MCF 10A (cell line): Measurements from ENCODE around the gene PRSS27. TPM values are rescaled to one million over a fixed set of nuclear protein-coding genes. Genes with fewer than 3 reads are reported as not detected.
A peak's percentile ranks its signal among the peaks of the same experiment; 100 is the strongest.

Experiments used
- BruUV-seq: library from RNA; stranded (reverse); fragments of 400-500 nt; replicated peaks from 2 replicates; lab custom pipeline; 2021; lab: Mats Ljungman, UMichigan
- CTCF ChIA-PET: fragments of 300-600 bp; sonication (Branson Sonifier 250); formaldehyde crosslinking; extraction: SDS; loops from one replicate; lab custom pipeline; 2021; ENCODE audit warnings: antibody characterized with exemption, inconsistent platforms; lab: Yijun Ruan, JAX
- POLR2A ChIA-PET: fragments of 300-600, 350-650 bp; sonication (Branson Sonifier 250); formaldehyde crosslinking; extraction: SDS; loops from one replicate; lab custom pipeline; 2020; ENCODE audit warnings: antibody characterized with exemption, inconsistent platforms; lab: Yijun Ruan, JAX
- DNase-seq: peaks from one replicate; pipeline ENCODE4 v3.0.0-alpha.2; 2018; ENCODE audit not compliant: unreplicated experiment
- H3K27ac Mint-ChIP-seq: one replicate; pipeline ENCODE4 v1.8.0; 2022; ENCODE audit warnings: mild to moderate bottlenecking, low read depth, mixed read lengths; ENCODE audit not compliant: unreplicated experiment
- H3K27me3 Mint-ChIP-seq: one replicate; pipeline ENCODE4 v1.8.0; 2022; ENCODE audit warnings: mixed read lengths; ENCODE audit not compliant: insufficient read depth, unreplicated experiment
- H3K36me3 Mint-ChIP-seq: one replicate; pipeline ENCODE4 v1.8.0; 2022; ENCODE audit warnings: mild to moderate bottlenecking, moderate library complexity, mixed read lengths; ENCODE audit not compliant: insufficient read depth, unreplicated experiment
- H3K4me1 Mint-ChIP-seq: one replicate; pipeline ENCODE4 v1.8.0; 2022; ENCODE audit warnings: mixed read lengths; ENCODE audit not compliant: insufficient read depth, unreplicated experiment
- H3K4me3 Mint-ChIP-seq: one replicate; pipeline ENCODE4 v1.8.0; 2022; ENCODE audit warnings: mild to moderate bottlenecking, moderate library complexity, mixed read lengths; ENCODE audit not compliant: unreplicated experiment
- H3K9me3 Mint-ChIP-seq: one replicate; pipeline ENCODE4 v1.8.0; 2022; ENCODE audit warnings: mixed read lengths; ENCODE audit not compliant: unreplicated experiment
- intact Hi-C: fragments of 100-400 bp; cut with micrococcal nuclease; formaldehyde crosslinking; loops from 2 replicates; pipeline ENCODE4 v1.14.1; 2022
- total RNA-seq: library from RNA; stranded (reverse); gene quantifications from 2 replicates; pipeline ENCODE4 v1.2.3, GENCODE V29; 2022
- TF ChIP-seq, protein P1 (sequence below): fragments of 200-600 bp; IDR thresholded peaks from one replicate; pipeline ENCODE4 v1.8.0; 2022; ENCODE audit warnings: antibody characterized with exemption, mild to moderate bottlenecking; ENCODE audit not compliant: unreplicated experiment

Gene PRSS27
- total RNA-seq, 1 experiment from 2014 or later, result 5.8 TPM

DNA sequence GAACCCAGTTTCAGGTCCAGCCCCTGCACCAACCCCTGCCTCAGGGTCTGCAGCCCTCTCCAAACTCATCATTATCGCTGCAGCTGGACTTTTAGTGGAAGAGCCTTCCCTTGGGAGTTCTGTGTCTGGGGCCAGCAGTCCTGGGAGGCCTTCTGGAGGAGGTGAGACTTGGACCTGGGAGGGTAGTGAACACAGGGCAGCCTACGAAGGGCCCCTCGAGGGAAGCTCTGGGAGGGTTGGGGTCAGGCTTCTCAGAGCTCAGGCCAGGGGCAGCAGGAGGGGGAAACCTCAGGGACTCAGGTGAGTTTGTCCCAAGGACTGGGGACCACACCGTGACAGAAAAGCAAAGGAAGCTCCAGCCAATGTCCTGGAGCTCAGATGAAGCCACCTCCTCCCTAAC is 21.1 kb upstream of the PRSS27 start:
- H3K27me3 Mint-ChIP-seq, result no peaks in the 10 kb centered on the region
- intact Hi-C loops, result no loop called here
- CTCF ChIA-PET, result interaction anchor here (1.0 kb wide), 1 partner anchor 127 kb away, joined by 4 read pairs; no protein-coding TSS in a partner anchor

DNA sequence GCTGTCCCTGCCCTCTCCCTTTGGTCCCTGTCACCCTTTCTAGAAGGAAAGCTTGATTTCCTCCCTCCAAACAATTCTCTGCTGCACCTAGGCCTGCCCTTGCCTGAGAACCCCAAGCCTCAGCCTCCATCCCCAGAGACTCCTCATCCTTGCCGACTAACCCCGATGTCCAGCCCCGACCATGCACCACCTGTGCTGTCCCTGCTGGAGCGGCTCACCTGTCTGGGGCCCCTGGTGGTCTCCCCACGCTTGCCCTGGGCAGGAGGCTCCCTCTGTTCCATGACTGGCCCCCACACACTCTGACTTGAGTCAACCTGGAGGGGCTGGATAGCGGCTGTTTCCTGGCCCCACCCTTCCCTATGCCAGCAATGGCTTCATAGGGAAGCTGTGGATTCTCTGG is 20.5 kb upstream of the PRSS27 start:
- peaks cover 6% of the 10 kb centered on the region for H3K4me1 Mint-ChIP-seq
- H3K4me3 Mint-ChIP-seq, result peak overlapping the region; percentile 7
- no peaks in the 10 kb centered on the region for H3K9me3 Mint-ChIP-seq
- H3K27me3 Mint-ChIP-seq, result no peaks in the 10 kb centered on the region
- H3K36me3 Mint-ChIP-seq, result peaks cover 4% of the 10 kb centered on the region
- intact Hi-C loops, result no loop called here
- BruUV-seq, result no TSS peak
- CTCF ChIA-PET, result interaction anchor here (0.7 to 1.3 kb wide), 3 partner anchors 10 to 128 kb away, joined by 3 to 4 read pairs (median 4); no protein-coding TSS in a partner anchor
- no peak overlapping the region for H3K27ac Mint-ChIP-seq
- TF ChIP-seq, protein P1, sequence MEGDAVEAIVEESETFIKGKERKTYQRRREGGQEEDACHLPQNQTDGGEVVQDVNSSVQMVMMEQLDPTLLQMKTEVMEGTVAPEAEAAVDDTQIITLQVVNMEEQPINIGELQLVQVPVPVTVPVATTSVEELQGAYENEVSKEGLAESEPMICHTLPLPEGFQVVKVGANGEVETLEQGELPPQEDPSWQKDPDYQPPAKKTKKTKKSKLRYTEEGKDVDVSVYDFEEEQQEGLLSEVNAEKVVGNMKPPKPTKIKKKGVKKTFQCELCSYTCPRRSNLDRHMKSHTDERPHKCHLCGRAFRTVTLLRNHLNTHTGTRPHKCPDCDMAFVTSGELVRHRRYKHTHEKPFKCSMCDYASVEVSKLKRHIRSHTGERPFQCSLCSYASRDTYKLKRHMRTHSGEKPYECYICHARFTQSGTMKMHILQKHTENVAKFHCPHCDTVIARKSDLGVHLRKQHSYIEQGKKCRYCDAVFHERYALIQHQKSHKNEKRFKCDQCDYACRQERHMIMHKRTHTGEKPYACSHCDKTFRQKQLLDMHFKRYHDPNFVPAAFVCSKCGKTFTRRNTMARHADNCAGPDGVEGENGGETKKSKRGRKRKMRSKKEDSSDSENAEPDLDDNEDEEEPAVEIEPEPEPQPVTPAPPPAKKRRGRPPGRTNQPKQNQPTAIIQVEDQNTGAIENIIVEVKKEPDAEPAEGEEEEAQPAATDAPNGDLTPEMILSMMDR, result no peak
- DNase-seq, result no peak
- POLR2A ChIA-PET, result interaction anchor here (1.3 kb wide), 1 partner anchor 11 kb away, joined by 7 read pairs; no protein-coding TSS in a partner anchor

More for the DNA sequence above, 21.1 kb upstream of the PRSS27 start:
- TF ChIP-seq, protein P1, result no peak
- DNase-seq, result no peak
- no TSS peak for BruUV-seq
- Mint-ChIP-seq H3K4me3 (no peak overlapping the region), H3K36me3 (peaks cover 4% of the 10 kb centered on the region), H3K9me3 (no peaks in the 10 kb centered on the region), H3K27ac (no peak overlapping the region), H3K4me1 (peaks cover 6% of the 10 kb centered on the region)
- POLR2A ChIA-PET, result interaction anchor here (1.3 kb wide), 1 partner anchor 10 kb away, joined by 7 read pairs; no protein-coding TSS in a partner anchor

DNA sequence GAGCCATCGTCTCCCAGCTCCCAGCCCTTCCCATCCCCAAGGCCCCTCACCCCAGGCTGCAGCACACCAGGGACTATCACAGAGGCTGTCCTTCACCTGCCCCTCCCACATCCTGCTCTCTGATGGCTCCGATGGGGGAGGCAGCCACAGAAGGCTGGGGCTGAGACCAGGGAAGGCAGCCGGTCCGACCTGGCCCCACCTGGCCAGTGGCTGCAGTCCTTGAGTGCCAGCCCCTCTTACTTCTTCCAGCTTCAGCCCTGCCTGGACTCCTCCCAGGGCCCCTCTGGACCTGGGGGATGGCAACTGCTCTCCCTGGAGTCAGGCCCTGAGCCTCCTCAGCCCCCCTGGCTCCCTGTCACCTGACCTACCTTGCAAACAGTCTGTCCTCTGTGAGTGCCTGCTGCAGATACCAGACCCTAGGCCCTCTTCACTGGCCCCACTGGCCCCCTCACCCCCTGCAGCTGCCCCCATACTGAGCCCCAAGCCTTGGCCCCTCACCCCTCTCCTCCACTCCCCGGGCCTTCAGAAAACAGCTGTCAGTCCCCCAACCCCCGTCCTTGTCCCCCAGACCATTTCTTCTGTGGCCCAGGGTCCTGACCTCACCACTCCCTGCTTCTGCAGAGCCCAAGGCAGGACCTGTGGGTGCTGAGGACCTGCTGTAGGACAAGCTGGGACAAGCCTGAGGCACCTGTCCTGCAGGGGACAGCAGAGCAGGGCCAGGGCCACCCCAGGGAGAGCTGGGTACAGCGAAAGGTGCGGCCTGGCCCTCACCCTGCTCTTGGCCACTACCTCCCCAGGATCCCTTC is 19.8 kb upstream of the PRSS27 start:
- CTCF ChIA-PET, result interaction anchor here (0.6 to 1.3 kb wide), 5 partner anchors 9 to 310 kb away, joined by 3 to 7 read pairs (median 4); partner anchors contain the start of genes CCNF and SRRM2

More for the DNA sequence above, 19.8 kb upstream of the PRSS27 start:
- H3K27me3 Mint-ChIP-seq, result no peaks in the 10 kb centered on the region
- BruUV-seq, result no TSS peak
- H3K4me1 Mint-ChIP-seq, result peaks cover 6% of the 10 kb centered on the region
- POLR2A ChIA-PET, result interaction anchor here (0.5 to 1.9 kb wide), 4 partner anchors 12 to 124 kb away, joined by 3 to 8 read pairs (median 5); partner anchors contain the start of gene SRRM2
- H3K9me3 Mint-ChIP-seq, result no peaks in the 10 kb centered on the region
- H3K27ac Mint-ChIP-seq, result no peak overlapping the region
- DNase-seq, result no peak
- H3K4me3 Mint-ChIP-seq, result peak overlapping the region; percentile 7
- TF ChIP-seq, protein P1, result no peak
- intact Hi-C loops, result no loop called here
- peaks cover 4% of the 10 kb centered on the region for H3K36me3 Mint-ChIP-seq
